CD4-positive, alpha-beta T cell treated with Interleukin-15 for 4 hours (primary cell): ENCODE measurements around the gene PCNX1.

Source experiments
- DNase-seq: peaks from one replicate; pipeline ENCODE4 v3.0.0-alpha.2; 2020; ENCODE audit warnings: low spot score

Gene PCNX1

DNA sequence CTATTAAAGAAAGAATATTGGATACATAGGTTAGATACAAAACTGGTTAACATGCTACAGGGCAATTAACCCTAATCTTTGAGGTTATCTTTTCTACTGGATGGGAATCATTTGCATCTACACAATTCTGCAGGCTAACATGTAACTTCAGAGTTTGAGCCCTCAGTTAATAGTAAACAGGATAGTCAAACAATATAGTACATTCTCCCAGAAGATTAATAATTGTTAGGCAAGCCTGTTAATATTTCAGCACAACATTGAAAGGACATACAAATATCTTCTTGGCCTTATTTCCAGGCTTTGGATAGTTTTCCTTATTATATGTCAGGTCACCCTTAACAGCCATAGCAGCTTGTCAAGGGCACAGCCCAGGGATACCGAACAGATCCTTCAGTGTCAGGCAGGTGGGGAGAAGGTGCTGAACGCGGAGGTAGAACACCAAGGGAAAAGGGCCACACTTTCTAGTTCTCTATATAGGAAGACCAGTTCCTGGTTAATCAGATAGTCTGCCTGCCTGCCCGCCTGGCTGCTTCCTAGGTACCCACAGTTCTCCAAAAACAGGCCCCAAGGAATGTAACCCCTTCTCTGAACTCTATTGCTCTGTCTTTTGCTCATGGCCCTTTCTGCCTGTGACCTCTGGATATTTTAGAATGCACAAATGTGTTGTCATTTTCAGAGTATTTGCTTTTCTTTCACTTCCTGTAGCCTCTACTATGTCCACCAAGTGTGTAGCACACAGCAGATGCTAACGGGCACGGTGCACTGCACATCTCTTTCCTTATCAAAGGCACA lies 256.0 kb downstream of the PCNX1 start:
- no peak for DNase-seq

DNA sequence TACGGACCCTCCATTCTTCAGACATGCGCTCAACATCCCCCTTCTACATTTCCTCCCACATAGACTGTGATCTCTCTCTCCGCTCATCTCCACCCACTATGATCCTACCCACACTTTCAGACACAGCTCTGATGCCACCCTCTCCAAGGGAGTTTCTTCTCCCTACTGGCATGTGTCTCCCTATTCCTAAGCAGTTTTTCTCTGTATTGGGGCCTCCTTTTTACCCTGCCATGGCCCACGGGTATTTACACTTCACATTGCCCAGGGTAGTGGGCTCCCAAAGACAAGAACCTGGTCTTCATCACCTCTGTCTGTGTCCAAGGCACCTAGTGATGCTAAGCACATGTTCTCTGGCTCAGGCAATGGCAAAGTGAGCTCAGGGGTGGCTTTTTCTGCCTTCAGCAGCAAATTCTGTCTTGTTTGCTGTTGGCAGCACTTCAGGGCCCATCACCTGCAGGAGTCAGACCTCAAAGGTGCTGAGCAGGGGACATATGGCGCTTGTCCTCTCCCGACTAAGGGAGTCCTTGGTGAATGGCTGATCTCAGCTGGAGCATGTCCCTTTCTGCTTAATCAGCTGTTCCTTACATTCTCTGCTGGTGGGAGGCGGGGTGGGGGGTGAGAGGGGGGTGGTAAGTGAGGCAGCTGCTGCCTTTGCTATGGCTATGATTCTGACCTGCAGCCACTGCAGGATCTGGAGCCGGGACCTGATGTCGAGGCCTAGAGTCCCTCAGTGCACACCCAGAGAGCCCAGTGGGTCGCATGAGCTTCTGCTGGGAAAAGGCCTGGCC lies 256.8 kb downstream of the PCNX1 start:
- no peak for DNase-seq
